HEK293 (cell line): ENCODE data around the gene VSIG1.

ENCODE experiments used
- CTCF ChIA-PET: fragments of 350-600 bp; formaldehyde crosslinking; extraction: SDS; loops from one replicate; lab custom pipeline; 2021; ENCODE audit warnings: antibody characterized with exemption; lab: Yijun Ruan, JAX
- POLR2A ChIA-PET: fragments of 300-600 bp; formaldehyde crosslinking; extraction: SDS; loops from one replicate; lab custom pipeline; 2020; ENCODE audit warnings: antibody characterized with exemption, inconsistent platforms; lab: Yijun Ruan, JAX
- H3K27ac ChIP-seq: fragments of 200-500 bp; sonication (Bioruptor generic); 2 replicates; pipeline ENCODE4 v1.5.1; 2014; ENCODE audit warnings: low read depth, low read length, control low read depth, inconsistent platforms; ENCODE audit errors: extremely low read depth
- H3K36me3 ChIP-seq, 2 experiments: fragments of 200-500 bp in 1 of 2; sonication (Bioruptor generic) in 1 of 2; 1 replicate in 1 of 2; 2 replicates in 1 of 2; pipeline ENCODE4 v1.5.1; 2014 to 2017; ENCODE audit warnings: inconsistent platforms in 2 of 2, low read length in 2 of 2; ENCODE audit not compliant: control insufficient read depth in 2 of 2, insufficient read depth in 1 of 2
- H3K4me1 ChIP-seq: fragments of 200-500 bp; sonication (Bioruptor generic); 2 replicates; pipeline ENCODE4 v1.5.1; 2014; ENCODE audit warnings: mild to moderate bottlenecking, low read length, inconsistent platforms; ENCODE audit not compliant: control insufficient read depth, insufficient read depth
- H3K4me3 ChIP-seq: 2 replicates; pipeline ENCODE4 v1.5.1; 2011; ENCODE audit warnings: low read depth, mild to moderate bottlenecking, control low read depth, low read length, moderate library complexity
- H3K9me3 ChIP-seq: fragments of 200-500 bp; sonication (Bioruptor generic); 2 replicates; pipeline ENCODE4 v1.5.1; 2014; ENCODE audit warnings: low read depth, low read length, inconsistent platforms; ENCODE audit not compliant: control insufficient read depth, insufficient read depth
- EGR2 ChIP-seq: fragments of 450-650 bp; formaldehyde crosslinking; IDR thresholded peaks from 2 replicates; pipeline ENCODE4 v1.5.1; 2016; ENCODE audit warnings: low read depth, missing biosample characterization, missing genetic modification characterization
- GLI2 ChIP-seq: fragments of 450-650 bp; formaldehyde crosslinking; IDR thresholded peaks from 2 replicates; pipeline ENCODE4; 2017; ENCODE audit warnings: missing biosample characterization, missing genetic modification characterization, low read depth, borderline replicate concordance
- HOXD13 ChIP-seq: sonication (generic); formaldehyde crosslinking; IDR thresholded peaks from 2 replicates; pipeline ENCODE4 v1.8.0; 2022; ENCODE audit warnings: missing genetic modification reagents, borderline replicate concordance
- OVOL3 ChIP-seq: fragments of 450-650 bp; formaldehyde crosslinking; IDR thresholded peaks from 2 replicates; pipeline ENCODE4 v1.5.1; 2016; ENCODE audit warnings: missing biosample characterization, missing genetic modification characterization
- SP2 ChIP-seq: fragments of 450-650 bp; formaldehyde crosslinking; IDR thresholded peaks from 2 replicates; pipeline ENCODE4 v1.5.1; 2016; ENCODE audit warnings: missing biosample characterization, missing genetic modification characterization
- SP3 ChIP-seq: fragments of 450-650 bp; formaldehyde crosslinking; IDR thresholded peaks from 2 replicates; pipeline ENCODE4 v1.5.1; 2016; ENCODE audit warnings: missing biosample characterization, missing genetic modification characterization
- WT1 ChIP-seq: fragments of 450-650 bp; formaldehyde crosslinking; IDR thresholded peaks from 2 replicates; pipeline ENCODE4 v1.5.1; 2016; ENCODE audit warnings: missing biosample characterization, missing genetic modification characterization
- YY1 ChIP-seq: fragments of 450-650 bp; formaldehyde crosslinking; IDR thresholded peaks from 2 replicates; pipeline ENCODE4 v1.5.1; 2018; ENCODE audit warnings: missing biosample characterization, missing genetic modification characterization
- ZBTB1 ChIP-seq: fragments of 450-650 bp; formaldehyde crosslinking; IDR thresholded peaks from 2 replicates; pipeline ENCODE4 v1.5.1; 2016; ENCODE audit warnings: missing biosample characterization, missing genetic modification characterization
- ZBTB20 ChIP-seq: fragments of 450-650 bp; formaldehyde crosslinking; IDR thresholded peaks from 2 replicates; pipeline ENCODE4 v1.5.1; 2016; ENCODE audit warnings: missing biosample characterization, missing genetic modification characterization
- ZFP41 ChIP-seq: fragments of 450-650 bp; formaldehyde crosslinking; IDR thresholded peaks from 2 replicates; pipeline ENCODE4 v1.5.1; 2016; ENCODE audit warnings: missing biosample characterization, missing genetic modification characterization, borderline replicate concordance
- ZNF112 ChIP-seq: fragments of 450-650 bp; formaldehyde crosslinking; IDR thresholded peaks from 2 replicates; pipeline ENCODE4 v1.5.0; 2017; ENCODE audit warnings: missing biosample characterization, missing genetic modification characterization
- ZNF114 ChIP-seq: fragments of 450-650 bp; formaldehyde crosslinking; IDR thresholded peaks from 2 replicates; pipeline ENCODE4 v1.5.0; 2017; ENCODE audit warnings: missing biosample characterization, missing genetic modification characterization
- ZNF239 ChIP-seq: fragments of 450-650 bp; formaldehyde crosslinking; IDR thresholded peaks from 2 replicates; pipeline ENCODE4 v1.5.1; 2016; ENCODE audit warnings: missing biosample characterization, missing genetic modification characterization
- ZNF274 ChIP-seq, 2 experiments: fragments of 200-500 bp in 1 of 2; fragments of 450-650 bp in 1 of 2; sonication (Bioruptor generic) in 1 of 2; formaldehyde crosslinking in 1 of 2; IDR thresholded peaks; 2 replicates each; pipeline versions ENCODE4 v1.5.1 to v1.6.1; 2014 to 2016; ENCODE audit warnings: borderline replicate concordance in 1 of 2, inconsistent platforms in 1 of 2, low read length in 1 of 2, missing biosample characterization in 1 of 2, missing genetic modification characterization in 1 of 2
- ZNF302 ChIP-seq: fragments of 450-650 bp; formaldehyde crosslinking; IDR thresholded peaks from 2 replicates; pipeline ENCODE4 v1.5.1; 2016; ENCODE audit warnings: missing biosample characterization, missing genetic modification characterization, low read depth
- ZNF354C ChIP-seq: fragments of 450-650 bp; formaldehyde crosslinking; IDR thresholded peaks from 2 replicates; pipeline ENCODE4 v1.5.1; 2016; ENCODE audit warnings: missing biosample characterization, missing genetic modification characterization, low read depth, borderline replicate concordance
- ZNF548 ChIP-seq: fragments of 450-650 bp; formaldehyde crosslinking; IDR thresholded peaks from 2 replicates; pipeline ENCODE4 v1.5.1; 2016; ENCODE audit warnings: missing biosample characterization, missing genetic modification characterization
- ZNF624 ChIP-seq: fragments of 450-650 bp; formaldehyde crosslinking; IDR thresholded peaks from 2 replicates; pipeline ENCODE4 v1.5.1; 2017; ENCODE audit warnings: missing biosample characterization, missing genetic modification characterization
- ZNF670 ChIP-seq: fragments of 450-650 bp; formaldehyde crosslinking; IDR thresholded peaks from 2 replicates; pipeline ENCODE4 v1.5.1; 2016; ENCODE audit warnings: missing biosample characterization, missing genetic modification characterization, low read depth
- ZNF837 ChIP-seq: fragments of 450-650 bp; formaldehyde crosslinking; IDR thresholded peaks from 2 replicates; pipeline ENCODE4 v1.5.1; 2016; ENCODE audit warnings: missing biosample characterization, missing genetic modification characterization
- ZXDB ChIP-seq: fragments of 450-650 bp; formaldehyde crosslinking; IDR thresholded peaks from 2 replicates; pipeline ENCODE4 v1.5.1; 2016; ENCODE audit warnings: missing biosample characterization, missing genetic modification characterization
- TF ChIP-seq, protein P1 (sequence below): fragments of 450-650 bp; formaldehyde crosslinking; IDR thresholded peaks from 2 replicates; pipeline ENCODE4 v1.5.1; 2016; ENCODE audit warnings: missing biosample characterization, missing genetic modification characterization
- TF ChIP-seq, protein P2 (sequence below): fragments of 450-650 bp; formaldehyde crosslinking; IDR thresholded peaks from 2 replicates; pipeline ENCODE4 v1.5.1; 2016; ENCODE audit warnings: missing biosample characterization, missing genetic modification characterization
- TF ChIP-seq, protein P3 (sequence below): fragments of 450-650 bp; formaldehyde crosslinking; IDR thresholded peaks from 2 replicates; pipeline ENCODE4 v1.5.1; 2016; ENCODE audit warnings: missing biosample characterization, missing genetic modification characterization
- TF ChIP-seq, protein P4 (sequence below): fragments of 450-650 bp; formaldehyde crosslinking; IDR thresholded peaks from 2 replicates; pipeline ENCODE4 v1.5.1; 2016; ENCODE audit warnings: missing biosample characterization, missing genetic modification characterization

Gene VSIG1

DNA sequence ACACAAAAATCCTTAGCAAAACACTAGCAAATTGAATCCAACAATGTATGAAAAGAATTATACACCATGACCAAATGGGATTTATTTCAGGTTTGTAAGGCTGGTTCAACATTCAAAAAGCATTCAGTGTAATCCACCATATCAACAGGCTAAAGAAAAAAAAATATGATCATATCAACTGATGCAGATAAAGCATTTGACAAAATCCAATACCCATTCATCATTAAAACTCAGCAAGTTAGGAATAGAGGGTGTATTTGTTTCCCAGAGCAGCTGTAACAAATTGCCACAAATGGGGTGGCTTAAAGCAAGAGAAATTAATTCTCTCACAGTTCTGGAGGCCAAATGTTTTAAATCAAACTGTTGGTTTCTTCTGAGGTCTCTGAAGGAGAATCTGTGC lies 10.7 kb downstream of the VSIG1 start:
- Histone ChIP-seq H3K36me3 (no peaks in the 10 kb centered on the region), H3K4me1 (no peaks in the 10 kb centered on the region), H3K27ac (no peak overlapping the region), H3K4me3 (no peak overlapping the region), H3K9me3 (no peaks in the 10 kb centered on the region)
- TF ChIP-seq ZFP41 (tag by site-specific recombination) (no peak), EGR2 (tag by site-specific recombination) (no peak), ZNF548 (no peak), SP3 (no peak), ZNF112 (no peak), ZNF624 (tag by site-specific recombination) (no peak)
- POLR2A ChIA-PET, result no interaction called here
- CTCF ChIA-PET, result interaction anchor here (0.7 to 1.0 kb wide), 2 partner anchors 13 to 1447 kb away, joined by 3 to 4 read pairs; no protein-coding TSS in a partner anchor

DNA sequence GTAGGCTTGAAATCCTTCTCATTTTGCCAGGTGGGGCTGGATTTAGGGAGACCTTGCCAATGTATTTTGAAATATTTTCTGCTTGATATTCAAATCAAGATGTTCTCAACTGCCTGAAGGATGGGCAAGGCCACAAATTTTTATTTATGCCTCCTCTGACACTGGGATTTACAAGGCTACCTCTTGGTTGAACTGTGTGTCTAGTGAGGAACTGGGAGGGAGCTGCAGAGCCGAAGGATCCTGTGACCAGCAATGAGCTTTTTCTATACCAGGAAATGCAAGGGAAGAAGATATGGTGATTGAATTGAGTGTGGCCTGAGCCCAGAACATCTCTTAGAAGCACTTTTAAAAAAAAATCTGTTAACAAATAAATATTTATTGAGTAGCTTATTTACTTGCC lies 14.9 kb downstream of the VSIG1 start:
- H3K9me3 ChIP-seq, result no peaks in the 10 kb centered on the region
- TF ChIP-seq GLI2 (tag by site-specific recombination) (no peak), OVOL3 (tag by site-specific recombination) (no peak), ZNF837 (tag by site-specific recombination) (no peak), ZBTB20 (tag by site-specific recombination) (no peak), SP2 (no peak), SP3 (no peak), YY1 (tag by site-specific recombination) (no peak), ZNF274 (IDR thresholded peaks at IDR 0.05; ENCODE audit: low read length) (no peak), ZNF274 (tag by site-specific recombination; IDR thresholded peaks at IDR 0.05; ENCODE audit: borderline replicate concordance) (no peak), ZBTB1 (tag by site-specific recombination) (no peak), ZNF239 (tag by site-specific recombination) (no peak)
- no peaks in the 10 kb centered on the region for H3K36me3 ChIP-seq
- CTCF ChIA-PET, result interaction anchor here (1.2 to 2.0 kb wide), 3 partner anchors 10 to 65 kb away, joined by 3 to 6 read pairs (median 3); no protein-coding TSS in a partner anchor
- no peak overlapping the region for H3K27ac ChIP-seq
- POLR2A ChIA-PET, result no interaction called here
- no peaks in the 10 kb centered on the region for H3K4me1 ChIP-seq
- no peak overlapping the region for H3K4me3 ChIP-seq

DNA sequence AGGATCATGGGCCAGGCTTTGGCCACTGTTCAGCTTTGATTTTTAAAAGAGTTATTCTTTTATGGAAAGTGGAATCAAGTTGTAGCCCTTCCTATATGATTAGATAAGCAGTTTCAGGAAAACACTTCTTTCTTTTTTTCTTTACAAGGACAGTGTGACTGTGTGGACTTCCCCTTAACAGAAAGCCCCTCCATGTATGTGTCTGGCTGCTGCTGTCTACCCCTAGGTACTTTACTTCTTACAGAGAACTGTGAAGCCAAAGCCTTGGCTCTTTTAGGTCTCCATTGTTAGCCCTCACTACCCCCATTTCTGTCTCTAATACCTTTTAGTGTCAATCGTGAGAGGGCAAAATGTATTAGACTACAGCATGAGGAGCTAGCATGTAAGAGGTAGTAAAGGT lies 19.1 kb downstream of the VSIG1 start:
- POLR2A ChIA-PET, result no interaction called here
- H3K4me3 ChIP-seq, result no peak overlapping the region
- TF ChIP-seq ZBTB1 (tag by site-specific recombination) (no peak), HOXD13 (CRISPR knock-in tag) (no peak), WT1 (tag by site-specific recombination) (no peak), ZNF114 (tag by site-specific recombination) (no peak), ZNF302 (tag by site-specific recombination) (no peak), ZBTB20 (tag by site-specific recombination) (no peak), ZXDB (tag by site-specific recombination) (no peak), ZNF274 (IDR thresholded peaks at IDR 0.05; ENCODE audit: low read length) (no peak), ZNF274 (tag by site-specific recombination; IDR thresholded peaks at IDR 0.05; ENCODE audit: borderline replicate concordance) (no peak), ZNF354C (tag by site-specific recombination) (no peak), ZNF837 (tag by site-specific recombination) (no peak), ZNF670 (tag by site-specific recombination) (no peak)
- TF ChIP-seq, protein P1, sequence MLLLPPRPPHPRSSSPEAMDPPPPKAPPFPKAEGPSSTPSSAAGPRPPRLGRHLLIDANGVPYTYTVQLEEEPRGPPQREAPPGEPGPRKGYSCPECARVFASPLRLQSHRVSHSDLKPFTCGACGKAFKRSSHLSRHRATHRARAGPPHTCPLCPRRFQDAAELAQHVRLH, result no peak
- TF ChIP-seq, protein P2, sequence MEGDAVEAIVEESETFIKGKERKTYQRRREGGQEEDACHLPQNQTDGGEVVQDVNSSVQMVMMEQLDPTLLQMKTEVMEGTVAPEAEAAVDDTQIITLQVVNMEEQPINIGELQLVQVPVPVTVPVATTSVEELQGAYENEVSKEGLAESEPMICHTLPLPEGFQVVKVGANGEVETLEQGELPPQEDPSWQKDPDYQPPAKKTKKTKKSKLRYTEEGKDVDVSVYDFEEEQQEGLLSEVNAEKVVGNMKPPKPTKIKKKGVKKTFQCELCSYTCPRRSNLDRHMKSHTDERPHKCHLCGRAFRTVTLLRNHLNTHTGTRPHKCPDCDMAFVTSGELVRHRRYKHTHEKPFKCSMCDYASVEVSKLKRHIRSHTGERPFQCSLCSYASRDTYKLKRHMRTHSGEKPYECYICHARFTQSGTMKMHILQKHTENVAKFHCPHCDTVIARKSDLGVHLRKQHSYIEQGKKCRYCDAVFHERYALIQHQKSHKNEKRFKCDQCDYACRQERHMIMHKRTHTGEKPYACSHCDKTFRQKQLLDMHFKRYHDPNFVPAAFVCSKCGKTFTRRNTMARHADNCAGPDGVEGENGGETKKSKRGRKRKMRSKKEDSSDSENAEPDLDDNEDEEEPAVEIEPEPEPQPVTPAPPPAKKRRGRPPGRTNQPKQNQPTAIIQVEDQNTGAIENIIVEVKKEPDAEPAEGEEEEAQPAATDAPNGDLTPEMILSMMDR (tag by site-specific recombination), result no peak
- TF ChIP-seq, protein P3, sequence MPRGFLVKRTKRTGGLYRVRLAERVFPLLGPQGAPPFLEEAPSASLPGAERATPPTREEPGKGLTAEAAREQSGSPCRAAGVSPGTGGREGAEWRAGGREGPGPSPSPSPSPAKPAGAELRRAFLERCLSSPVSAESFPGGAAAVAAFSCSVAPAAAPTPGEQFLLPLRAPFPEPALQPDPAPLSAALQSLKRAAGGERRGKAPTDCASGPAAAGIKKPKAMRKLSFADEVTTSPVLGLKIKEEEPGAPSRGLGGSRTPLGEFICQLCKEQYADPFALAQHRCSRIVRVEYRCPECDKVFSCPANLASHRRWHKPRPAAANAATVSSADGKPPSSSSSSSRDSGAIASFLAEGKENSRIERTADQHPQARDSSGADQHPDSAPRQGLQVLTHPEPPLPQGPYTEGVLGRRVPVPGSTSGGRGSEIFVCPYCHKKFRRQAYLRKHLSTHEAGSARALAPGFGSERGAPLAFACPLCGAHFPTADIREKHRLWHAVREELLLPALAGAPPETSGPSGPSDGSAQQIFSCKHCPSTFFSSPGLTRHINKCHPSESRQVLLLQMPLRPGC (tag by site-specific recombination), result no peak
- TF ChIP-seq, protein P4, sequence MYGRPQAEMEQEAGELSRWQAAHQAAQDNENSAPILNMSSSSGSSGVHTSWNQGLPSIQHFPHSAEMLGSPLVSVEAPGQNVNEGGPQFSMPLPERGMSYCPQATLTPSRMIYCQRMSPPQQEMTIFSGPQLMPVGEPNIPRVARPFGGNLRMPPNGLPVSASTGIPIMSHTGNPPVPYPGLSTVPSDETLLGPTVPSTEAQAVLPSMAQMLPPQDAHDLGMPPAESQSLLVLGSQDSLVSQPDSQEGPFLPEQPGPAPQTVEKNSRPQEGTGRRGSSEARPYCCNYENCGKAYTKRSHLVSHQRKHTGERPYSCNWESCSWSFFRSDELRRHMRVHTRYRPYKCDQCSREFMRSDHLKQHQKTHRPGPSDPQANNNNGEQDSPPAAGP (tag by site-specific recombination), result no peak

More for the DNA sequence above, 19.1 kb downstream of the VSIG1 start:
- CTCF ChIA-PET, result no interaction called here
- H3K36me3 ChIP-seq, result no peaks in the 10 kb centered on the region
- H3K27ac ChIP-seq, result no peak overlapping the region
- no peaks in the 10 kb centered on the region for H3K4me1 ChIP-seq
- no peaks in the 10 kb centered on the region for H3K9me3 ChIP-seq
